Osteoblast (primary cell): Measurements from ENCODE around the gene OR2A2. TPM values are rescaled to one million over a fixed set of nuclear protein-coding genes. Genes with fewer than 3 reads are reported as not detected.

ENCODE experiments used
- DNase-seq: peaks from one replicate; pipeline ENCODE4 v3.0.0; 2011; ENCODE audit warnings: low spot score, mixed read lengths; ENCODE audit not compliant: insufficient read length; ENCODE audit errors: missing footprints
- H2AFZ ChIP-seq: 2 replicates; pipeline ENCODE4 v1.6.0; 2011; ENCODE audit warnings: mild to moderate bottlenecking, low read length
- H3K27ac ChIP-seq: 2 replicates; pipeline ENCODE4 v1.5.1; 2011; ENCODE audit warnings: mild to moderate bottlenecking, low read depth, low read length, moderate library complexity
- H3K27me3 ChIP-seq: 2 replicates; pipeline ENCODE4 v1.6.0; 2012; ENCODE audit warnings: mild to moderate bottlenecking, control low read depth, inconsistent platforms, low read length, moderate library complexity; ENCODE audit not compliant: insufficient read depth
- H3K36me3 ChIP-seq: 2 replicates; pipeline ENCODE4 v1.5.1; 2011; ENCODE audit warnings: mild to moderate bottlenecking, low read length, control low read depth, moderate library complexity; ENCODE audit not compliant: insufficient read depth
- H3K4me1 ChIP-seq: 2 replicates; pipeline ENCODE4 v1.5.1; 2011; ENCODE audit warnings: mild to moderate bottlenecking, low read length, control low read depth, moderate library complexity; ENCODE audit not compliant: insufficient read depth
- H3K4me2 ChIP-seq: 2 replicates; pipeline ENCODE4 v1.6.0; 2011; ENCODE audit warnings: mild to moderate bottlenecking, low read length; ENCODE audit not compliant: insufficient read depth
- H3K4me3 ChIP-seq: fragments of 200-600 bp; sonication (generic); 3 replicates; pipeline ENCODE4 v1.5.1; 2012; ENCODE audit warnings: mild to moderate bottlenecking, low read length, inconsistent platforms; ENCODE audit not compliant: insufficient read depth
- H3K79me2 ChIP-seq: 2 replicates; pipeline ENCODE4 v1.6.0; 2012; ENCODE audit warnings: mild to moderate bottlenecking, low read length, control low read depth, inconsistent platforms; ENCODE audit not compliant: insufficient read depth
- H3K9me3 ChIP-seq: 2 replicates; pipeline ENCODE4 v1.5.1; 2011; ENCODE audit warnings: low read depth, low read length, control low read depth
- H4K20me1 ChIP-seq: 2 replicates; pipeline ENCODE4 v1.6.0; 2012; ENCODE audit warnings: mild to moderate bottlenecking, low read length, control low read depth; ENCODE audit not compliant: insufficient read depth
- total RNA-seq: library from RNA; depleted of rRNA; stranded (reverse); fragments of >200 nt; gene quantifications from 2 replicates; pipeline ENCODE4 v1.2.3, GENCODE V29; 2012
- TF ChIP-seq, protein P1 (sequence below): IDR thresholded peaks from 2 replicates; pipeline ENCODE4 v1.5.1; 2011; ENCODE audit warnings: mild to moderate bottlenecking, low read depth, low read length, moderate library complexity; ENCODE audit errors: extremely low read depth

Gene OR2A2, protein sequence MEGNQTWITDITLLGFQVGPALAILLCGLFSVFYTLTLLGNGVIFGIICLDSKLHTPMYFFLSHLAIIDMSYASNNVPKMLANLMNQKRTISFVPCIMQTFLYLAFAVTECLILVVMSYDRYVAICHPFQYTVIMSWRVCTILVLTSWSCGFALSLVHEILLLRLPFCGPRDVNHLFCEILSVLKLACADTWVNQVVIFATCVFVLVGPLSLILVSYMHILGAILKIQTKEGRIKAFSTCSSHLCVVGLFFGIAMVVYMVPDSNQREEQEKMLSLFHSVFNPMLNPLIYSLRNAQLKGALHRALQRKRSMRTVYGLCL
- total RNA-seq, result not detected in 2 replicates

- Histone ChIP-seq H3K4me1 (no peaks in the 10 kb centered on the region), H3K4me2 (no peak within 1 kb of the TSS), H3K36me3 (no peaks in the 10 kb centered on the region), H3K4me3 (no peak within 1 kb of the TSS), H3K27me3 (no peaks in the 10 kb centered on the region), H4K20me1 (no peaks in the 10 kb centered on the region), H3K27ac (no peak within 1 kb of the TSS), H3K9me3 (no peaks in the 10 kb centered on the region), H2AFZ (no peak within 1 kb of the TSS), H3K79me2 (no peaks in the 10 kb centered on the region)
- TF ChIP-seq, protein P1, sequence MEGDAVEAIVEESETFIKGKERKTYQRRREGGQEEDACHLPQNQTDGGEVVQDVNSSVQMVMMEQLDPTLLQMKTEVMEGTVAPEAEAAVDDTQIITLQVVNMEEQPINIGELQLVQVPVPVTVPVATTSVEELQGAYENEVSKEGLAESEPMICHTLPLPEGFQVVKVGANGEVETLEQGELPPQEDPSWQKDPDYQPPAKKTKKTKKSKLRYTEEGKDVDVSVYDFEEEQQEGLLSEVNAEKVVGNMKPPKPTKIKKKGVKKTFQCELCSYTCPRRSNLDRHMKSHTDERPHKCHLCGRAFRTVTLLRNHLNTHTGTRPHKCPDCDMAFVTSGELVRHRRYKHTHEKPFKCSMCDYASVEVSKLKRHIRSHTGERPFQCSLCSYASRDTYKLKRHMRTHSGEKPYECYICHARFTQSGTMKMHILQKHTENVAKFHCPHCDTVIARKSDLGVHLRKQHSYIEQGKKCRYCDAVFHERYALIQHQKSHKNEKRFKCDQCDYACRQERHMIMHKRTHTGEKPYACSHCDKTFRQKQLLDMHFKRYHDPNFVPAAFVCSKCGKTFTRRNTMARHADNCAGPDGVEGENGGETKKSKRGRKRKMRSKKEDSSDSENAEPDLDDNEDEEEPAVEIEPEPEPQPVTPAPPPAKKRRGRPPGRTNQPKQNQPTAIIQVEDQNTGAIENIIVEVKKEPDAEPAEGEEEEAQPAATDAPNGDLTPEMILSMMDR, result no peak
- no peak for DNase-seq
These were observed at the start of gene OR2A2 for GRCh38 chr7:144109283-144109682. TSS of gene OR2A2 (plus strand) at chr7:144109583. CDS start at chr7:144109583, 0 bp downstream.

GRCh38 chr7:144063710-144064109 lies 45.7 kb upstream of the OR2A2 start:
- Histone ChIP-seq H4K20me1 (no peaks in the 10 kb centered on the region), H3K27me3 (no peaks in the 10 kb centered on the region), H3K4me1 (no peaks in the 10 kb centered on the region), H3K36me3 (no peaks in the 10 kb centered on the region), H2AFZ (no peak overlapping the region), H3K9me3 (no peaks in the 10 kb centered on the region), H3K4me2 (no peak overlapping the region), H3K79me2 (no peaks in the 10 kb centered on the region), H3K27ac (no peak overlapping the region), H3K4me3 (no peak overlapping the region)
- DNase-seq, result no peak
- TF ChIP-seq, protein P1, result no peak

DNA sequence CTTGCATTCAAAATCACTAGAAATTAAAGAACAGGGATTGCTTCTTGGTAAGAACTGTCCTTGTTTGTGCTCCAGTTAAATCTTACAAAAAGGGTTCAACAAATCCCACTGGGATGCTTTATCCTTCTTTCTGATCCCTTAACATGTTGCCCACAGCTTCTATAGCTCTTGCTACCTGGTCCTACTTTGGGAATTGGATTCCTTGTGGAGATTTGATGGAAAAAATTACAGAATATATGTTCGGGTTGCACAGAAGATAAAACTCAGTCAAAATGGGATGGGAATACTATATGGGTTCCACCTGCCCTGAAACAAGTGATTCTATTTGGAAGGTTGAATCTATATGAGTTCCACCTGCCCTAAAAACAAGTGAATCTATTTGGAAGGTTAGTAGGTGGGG lies 39.9 kb upstream of the OR2A2 start, which contains the start of gene OR2A25:
OR2A25 (plus strand) TSS at position 301 of the 400 bp plus-strand sequence. CDS start 4,409 bp downstream, outside the sequence.
- Histone ChIP-seq H3K79me2 (no peaks in the 10 kb centered on the region), H3K27ac (no peak within 1 kb of the TSS), H4K20me1 (no peaks in the 10 kb centered on the region), H3K27me3 (no peaks in the 10 kb centered on the region), H3K4me3 (no peak within 1 kb of the TSS), H3K9me3 (no peaks in the 10 kb centered on the region), H3K4me2 (no peak within 1 kb of the TSS), H3K4me1 (no peaks in the 10 kb centered on the region), H2AFZ (no peak within 1 kb of the TSS), H3K36me3 (no peaks in the 10 kb centered on the region)
- TF ChIP-seq, protein P1, result no peak
- DNase-seq, result no peak

DNA sequence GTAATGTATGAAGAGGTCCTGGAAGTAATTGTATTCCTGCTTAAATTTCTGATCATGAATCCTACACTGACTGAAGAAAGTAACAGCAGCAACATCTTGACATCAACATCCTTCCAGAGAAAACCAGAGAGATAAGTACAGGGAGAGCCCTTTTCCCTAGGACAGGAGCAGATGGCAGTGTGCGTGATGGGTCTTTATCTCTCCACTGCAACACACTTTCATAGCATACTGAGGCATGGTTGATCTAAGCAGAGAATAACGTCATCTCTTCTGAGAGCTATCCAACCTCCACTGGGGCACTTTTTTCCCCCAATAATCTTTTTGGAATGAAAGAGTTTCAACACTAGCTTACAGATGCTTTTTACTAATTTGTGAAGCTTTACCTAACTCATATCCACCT lies 39.4 kb upstream of the OR2A2 start:
- Histone ChIP-seq H3K27me3 (no peaks in the 10 kb centered on the region), H3K4me1 (no peaks in the 10 kb centered on the region), H3K9me3 (no peaks in the 10 kb centered on the region), H2AFZ (no peak overlapping the region), H3K36me3 (no peaks in the 10 kb centered on the region), H4K20me1 (no peaks in the 10 kb centered on the region), H3K27ac (no peak overlapping the region), H3K4me3 (no peak overlapping the region), H3K79me2 (no peaks in the 10 kb centered on the region), H3K4me2 (no peak overlapping the region)
- TF ChIP-seq, protein P1, result no peak
- no peak for DNase-seq
